Measurements from ENCODE around the gene CFAP46. TPM values are rescaled to one million over a fixed set of nuclear protein-coding genes. Genes with fewer than 3 reads are reported as not detected.
A peak's percentile ranks its signal among the peaks of the same experiment; 100 is the strongest.

The CFAP46 gene
- polyA plus RNA-seq, 3 donors: 0.07 TPM; not detected in 2

GRCh38 chr10:132961420-132961786 is 19.0 kb upstream of the CFAP46 start:
- peaks cover 15% of the 10 kb centered on the region for H3K4me1 Mint-ChIP-seq
- no peak overlapping the region for H3K27ac Mint-ChIP-seq
- Histone ChIP-seq H3K9ac (ENCODE audit: insufficient read depth, low read length, poor library complexity, severe bottlenecking) (no peak overlapping the region), H3K27ac (ENCODE audit: low read depth in 1 of 2, low read length in 2 of 2) (no peak overlapping the region), H3K9me3 (replicated peaks in 1 of 2; ENCODE audit: control insufficient read depth in 1 of 2, insufficient read depth in 1 of 2, low read length in 2 of 2) (no peaks in the 10 kb centered on the region), H3K4me1 (ENCODE audit: control insufficient read depth in 1 of 2, insufficient read depth in 2 of 2, low read length in 2 of 2) (peaks cover 5 to 13% of the 10 kb centered on the region in 2 donors), H3K4me2 (replicated peaks; ENCODE audit: extremely low read depth, low read length, poor library complexity, severe bottlenecking) (no peak overlapping the region), H3K4me3 (replicated peaks in 1 of 3; ENCODE audit: low read depth in 2 of 3, low read length in 3 of 3) (no peak overlapping the region), H2AFZ (ENCODE audit: insufficient read depth, low read depth, low read length, poor library complexity, severe bottlenecking) (no peak overlapping the region), H3K27me3 (ENCODE audit: control insufficient read depth in 2 of 2, insufficient read depth in 2 of 2, low read length in 2 of 2) (peaks cover 7 to 44% of the 10 kb centered on the region in 2 donors), H3K79me2 (ENCODE audit: insufficient read depth, low read length) (no peaks in the 10 kb centered on the region), H4K20me1 (ENCODE audit: insufficient read depth, low read length) (no peaks in the 10 kb centered on the region), H3K36me3 (replicated peaks in 1 of 2; ENCODE audit: control insufficient read depth in 1 of 2, insufficient read depth in 2 of 2, low read length in 2 of 2) (no peaks in the 10 kb centered on the region)
- peaks cover 37 to 58% (median 58%) of the 10 kb centered on the region in 3 donors for H3K27me3 Mint-ChIP-seq (ENCODE audit: low read depth in 3 of 3)
- peaks cover 0 to 3% (median 1%) of the 10 kb centered on the region in 7 donors for H3K9me3 Mint-ChIP-seq
- DNase-seq: no peak
- H3K36me3 Mint-ChIP-seq: peaks cover 0 to 6% of the 10 kb centered on the region in 2 donors
- intact Hi-C loops (cut with micrococcal nuclease): loop anchor here in 1 of 2 donors (10.0 kb wide), 1 partner anchor 363 kb away; no protein-coding TSS in a partner anchor
- no peak for TF ChIP-seq CTCF (IDR thresholded peaks at IDR 0.05)
- WGBS (ENCODE audit: insufficient coverage): 100% methylated on average over 1 of the region's 8 CpGs
- peak overlapping the region in 1 of 2 donors; percentile 24 for H3K4me3 Mint-ChIP-seq

GRCh38 chr10:132960631-132961419 is 18.5 kb upstream of the CFAP46 start:
- Mint-ChIP-seq H3K4me3 (peak overlapping the region in 1 of 2 donors; percentile 24), H3K4me1 (peaks cover 15% of the 10 kb centered on the region)

More at GRCh38 chr10:132960631-132961419, 18.5 kb upstream of the CFAP46 start:
- no peak overlapping the region for H3K27ac ChIP-seq (ENCODE audit: low read depth in 1 of 2, low read length in 2 of 2)
- no peaks in the 10 kb centered on the region for H4K20me1 ChIP-seq (ENCODE audit: insufficient read depth, low read length)
- intact Hi-C loops (cut with micrococcal nuclease): loop anchor here in 1 of 2 donors (10.0 kb wide), 1 partner anchor 364 kb away; no protein-coding TSS in a partner anchor
- H3K27me3 Mint-ChIP-seq (ENCODE audit: low read depth in 3 of 3): peaks cover 37 to 54% (median 52%) of the 10 kb centered on the region in 3 donors
- no peak overlapping the region for H3K4me3 ChIP-seq (replicated peaks in 1 of 3; ENCODE audit: low read depth in 2 of 3, low read length in 3 of 3)
- peaks cover 0 to 3% (median 1%) of the 10 kb centered on the region in 7 donors for H3K9me3 Mint-ChIP-seq
- WGBS (ENCODE audit: insufficient coverage): 95% methylated on average over 39 of the region's 42 CpGs
- no peaks in the 10 kb centered on the region for H3K79me2 ChIP-seq (ENCODE audit: insufficient read depth, low read length)
- H3K27me3 ChIP-seq (ENCODE audit: control insufficient read depth in 2 of 2, insufficient read depth in 2 of 2, low read length in 2 of 2): peaks cover 7 to 43% of the 10 kb centered on the region in 2 donors
- peaks cover 0 to 6% of the 10 kb centered on the region in 2 donors for H3K36me3 Mint-ChIP-seq
- DNase-seq: no peak
- no peak overlapping the region for H3K27ac Mint-ChIP-seq
- H3K4me1 ChIP-seq (ENCODE audit: control insufficient read depth in 1 of 2, insufficient read depth in 2 of 2, low read length in 2 of 2): peaks cover 5 to 13% of the 10 kb centered on the region in 2 donors
- H3K9ac ChIP-seq (ENCODE audit: insufficient read depth, low read length, poor library complexity, severe bottlenecking): no peak overlapping the region
- TF ChIP-seq CTCF (IDR thresholded peaks at IDR 0.05): no peak
- H3K9me3 ChIP-seq (replicated peaks in 1 of 2; ENCODE audit: control insufficient read depth in 1 of 2, insufficient read depth in 1 of 2, low read length in 2 of 2): no peaks in the 10 kb centered on the region
- no peak overlapping the region for H3K4me2 ChIP-seq (replicated peaks; ENCODE audit: extremely low read depth, low read length, poor library complexity, severe bottlenecking)
- H3K36me3 ChIP-seq (replicated peaks in 1 of 2; ENCODE audit: control insufficient read depth in 1 of 2, insufficient read depth in 2 of 2, low read length in 2 of 2): no peaks in the 10 kb centered on the region
- H2AFZ ChIP-seq (ENCODE audit: insufficient read depth, low read depth, low read length, poor library complexity, severe bottlenecking): no peak overlapping the region

Data from CD14-positive monocyte (primary cell).